GM19023 (cell line): Measurements from ENCODE around the gene MEOX1.
"Not testable (repeated sequence)": the region's sequence is repeated elsewhere in the genome, so short reads cannot be mapped to it uniquely, and the experiment has no call there.

ENCODE experiments used
- ATAC-seq: cut with Tn5 transposase; IDR thresholded peaks from one replicate; pipeline ENCODE4 v1.9.1; 2021; ENCODE audit warnings: mild to moderate bottlenecking, moderate library complexity; ENCODE audit not compliant: unreplicated experiment

The MEOX1 gene

GRCh38 chr17:43661699-43662412, at the start of gene MEOX1:
Gene MEOX1, minus strand, starts transcription at chr17:43661922. Its CDS starts 388 bp downstream, at chr17:43661534.
- no peak for ATAC-seq

GRCh38 chr17:43710101-43710500, 48.4 kb upstream of the MEOX1 start:
- ATAC-seq: no peak

GRCh38 chr17:43709210-43709609, 47.5 kb upstream of the MEOX1 start:
- no peak for ATAC-seq

GRCh38 chr17:43707184-43707583, 45.5 kb upstream of the MEOX1 start:
- ATAC-seq: no peak

- ATAC-seq: no peak
These were observed 44.5 kb upstream of the MEOX1 start for GRCh38 chr17:43706235-43706634.

GRCh38 chr17:43703630-43704029, 41.9 kb upstream of the MEOX1 start:
- no peak for ATAC-seq

GRCh38 chr17:43702637-43703036, 40.9 kb upstream of the MEOX1 start:
- no peak for ATAC-seq

- ATAC-seq: no peak
These were observed 39.6 kb upstream of the MEOX1 start for GRCh38 chr17:43701318-43701743.

GRCh38 chr17:43699438-43699756, 37.7 kb upstream of the MEOX1 start:
- ATAC-seq: no peak

GRCh38 chr17:43698678-43699437, 37.1 kb upstream of the MEOX1 start:
- no peak for ATAC-seq

- ATAC-seq: no peak
These were observed 36.2 kb upstream of the MEOX1 start for GRCh38 chr17:43697937-43698336.

- ATAC-seq: no peak
These were observed 35.2 kb upstream of the MEOX1 start for GRCh38 chr17:43696891-43697290.

- no peak for ATAC-seq
These were observed 34.5 kb upstream of the MEOX1 start for GRCh38 chr17:43695970-43696865.

- ATAC-seq: no peak
These were observed 32.6 kb upstream of the MEOX1 start for GRCh38 chr17:43694081-43694870.

- ATAC-seq: no peak
These were observed 29.6 kb upstream of the MEOX1 start for GRCh38 chr17:43691317-43691693.

GRCh38 chr17:43690624-43691316, 29.0 kb upstream of the MEOX1 start:
- no peak for ATAC-seq

- no peak for ATAC-seq
These were observed 28.1 kb upstream of the MEOX1 start for GRCh38 chr17:43689814-43690213.

GRCh38 chr17:43689131-43689530, 27.4 kb upstream of the MEOX1 start:
- ATAC-seq: no peak

- ATAC-seq: not testable (repeated sequence)
These were observed 25.2 kb upstream of the MEOX1 start for GRCh38 chr17:43686957-43687356.
